HG02759 (cell line): Measurements from ENCODE around the gene WNT7A.

Experiments
- ATAC-seq: cut with Tn5 transposase; IDR thresholded peaks from one replicate; pipeline ENCODE4 v1.9.1; 2021; ENCODE audit warnings: mild to moderate bottlenecking, moderate library complexity; ENCODE audit not compliant: unreplicated experiment

Gene WNT7A

DNA sequence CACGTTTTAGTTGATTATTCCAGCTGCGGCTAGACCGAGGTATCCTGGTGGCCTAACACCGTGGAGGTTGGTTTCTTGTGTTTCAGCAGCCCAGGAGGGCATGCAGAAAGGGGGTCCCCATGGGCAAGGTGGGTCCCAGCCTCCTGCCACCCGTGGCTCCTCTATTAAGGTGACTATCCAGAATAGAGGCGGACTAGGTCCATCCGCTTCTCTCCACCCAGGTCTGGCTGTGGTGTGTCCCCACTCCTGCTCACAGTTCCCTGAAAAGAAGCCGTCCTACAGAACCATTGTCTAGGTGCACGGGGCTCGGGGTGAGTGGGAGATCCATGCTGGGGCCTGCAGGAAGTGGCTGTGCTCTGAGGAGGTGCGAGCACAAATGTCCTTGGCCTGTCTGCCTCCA, 81.5 kb downstream of the WNT7A start:
- no peak for ATAC-seq

- no peak for ATAC-seq
Measured at GRCh38 chr3:13796701-13797460, 83.0 kb downstream of the WNT7A start.

- no peak for ATAC-seq
Measured at GRCh38 chr3:13795816-13796215, 84.1 kb downstream of the WNT7A start.

- no peak for ATAC-seq
Measured at GRCh38 chr3:13794322-13794721, 85.5 kb downstream of the WNT7A start.

DNA sequence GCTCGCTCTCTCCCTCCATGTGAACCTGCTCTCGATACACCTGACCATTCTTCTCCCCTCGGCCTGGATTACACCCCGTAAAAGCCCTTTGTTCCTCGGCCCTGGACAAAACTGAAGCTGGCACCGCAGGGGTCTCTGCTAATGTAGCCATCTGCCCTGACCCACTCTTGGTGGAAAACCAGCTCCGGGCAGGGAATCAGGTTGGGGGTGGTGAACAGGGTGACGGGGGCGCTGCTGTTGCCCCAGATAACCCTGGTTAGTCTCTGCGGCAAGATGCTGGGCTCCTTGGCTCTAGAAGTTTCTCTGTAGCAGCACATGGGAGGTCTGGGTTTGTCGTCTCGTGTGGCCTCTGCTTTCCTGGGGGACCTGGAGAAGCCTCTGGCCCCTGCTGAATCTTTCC, 86.4 kb downstream of the WNT7A start:
- ATAC-seq, result no peak

GRCh38 chr3:13792512-13793371, 87.1 kb downstream of the WNT7A start:
- ATAC-seq, result no peak

- ATAC-seq, result no peak
Measured at GRCh38 chr3:13792051-13792490, 87.8 kb downstream of the WNT7A start.

GRCh38 chr3:13791198-13792050, 88.4 kb downstream of the WNT7A start:
- ATAC-seq, result no peak

DNA sequence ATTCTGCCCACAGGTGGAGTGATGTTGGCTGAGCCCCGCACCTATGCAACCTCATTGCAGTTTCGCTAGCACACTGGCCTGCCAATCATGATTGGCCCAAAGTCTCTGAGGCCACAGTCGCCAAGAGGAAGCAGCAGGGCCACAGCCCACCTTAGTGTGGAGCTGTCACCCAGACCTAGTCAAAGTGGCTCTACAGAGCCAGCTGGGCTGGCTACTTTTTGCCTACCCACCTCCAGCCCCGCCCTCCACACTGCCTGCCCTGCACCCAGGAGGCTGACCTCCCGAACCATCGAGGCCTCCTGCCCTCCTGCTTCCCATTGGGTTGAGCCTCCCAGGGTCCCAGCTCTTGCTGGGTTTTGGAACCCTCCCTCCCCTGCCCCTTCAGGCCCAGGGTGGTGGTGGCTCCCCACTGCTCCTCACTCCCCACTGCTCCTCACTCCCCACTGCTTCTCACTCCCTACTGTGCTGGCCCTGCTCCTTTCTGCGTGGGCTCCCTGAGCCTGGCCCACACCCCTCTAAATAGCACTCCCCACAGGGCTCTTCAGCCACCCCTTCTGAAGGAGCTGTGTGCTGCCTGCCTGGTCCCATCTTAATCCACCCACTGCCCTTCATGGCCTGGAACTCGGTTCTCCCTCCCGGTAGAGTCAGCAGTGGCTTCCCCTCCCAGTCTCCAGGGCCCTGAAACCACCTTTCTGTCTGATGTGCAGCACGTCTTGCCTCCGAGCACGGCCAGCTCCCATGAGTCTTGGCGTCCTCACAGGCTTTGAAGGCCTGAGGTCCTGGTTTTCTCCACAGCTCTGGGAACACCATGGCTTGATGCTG, 89.3 kb downstream of the WNT7A start:
- no peak for ATAC-seq

- no peak for ATAC-seq
Measured at GRCh38 chr3:13788522-13789424, 91.1 kb downstream of the WNT7A start.

- no peak for ATAC-seq
Measured at GRCh38 chr3:13787533-13788132, 92.2 kb downstream of the WNT7A start.

- no peak for ATAC-seq
Measured at GRCh38 chr3:13786811-13787210, 93.1 kb downstream of the WNT7A start.

- no peak for ATAC-seq
Measured at GRCh38 chr3:13785853-13786436, 93.9 kb downstream of the WNT7A start.

GRCh38 chr3:13785351-13785750, 94.5 kb downstream of the WNT7A start:
- no peak for ATAC-seq

DNA sequence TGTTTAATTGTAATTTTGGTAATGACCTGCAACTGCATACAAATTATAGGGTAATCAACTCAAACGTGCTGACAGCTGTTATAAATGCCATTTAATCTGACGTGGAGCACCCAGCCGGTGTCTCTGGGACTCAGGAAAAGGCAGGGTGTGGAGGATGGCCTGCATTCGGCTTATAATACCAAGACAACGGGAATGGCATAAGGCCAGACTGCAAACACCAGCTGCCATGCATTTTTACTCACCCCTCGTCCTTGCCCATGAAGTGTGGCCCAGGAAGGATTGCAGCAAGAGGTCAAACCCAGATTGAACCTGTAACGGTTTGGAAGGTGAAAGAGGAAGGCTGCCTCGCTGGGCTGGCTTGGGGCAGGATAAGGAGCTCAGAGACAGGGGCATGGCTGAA, 96.4 kb downstream of the WNT7A start:
- no peak for ATAC-seq

- ATAC-seq, result no peak
Measured at GRCh38 chr3:13782501-13782900, 97.4 kb downstream of the WNT7A start.

- ATAC-seq, result no peak
Measured at GRCh38 chr3:13781417-13781816, 98.5 kb downstream of the WNT7A start.

DNA sequence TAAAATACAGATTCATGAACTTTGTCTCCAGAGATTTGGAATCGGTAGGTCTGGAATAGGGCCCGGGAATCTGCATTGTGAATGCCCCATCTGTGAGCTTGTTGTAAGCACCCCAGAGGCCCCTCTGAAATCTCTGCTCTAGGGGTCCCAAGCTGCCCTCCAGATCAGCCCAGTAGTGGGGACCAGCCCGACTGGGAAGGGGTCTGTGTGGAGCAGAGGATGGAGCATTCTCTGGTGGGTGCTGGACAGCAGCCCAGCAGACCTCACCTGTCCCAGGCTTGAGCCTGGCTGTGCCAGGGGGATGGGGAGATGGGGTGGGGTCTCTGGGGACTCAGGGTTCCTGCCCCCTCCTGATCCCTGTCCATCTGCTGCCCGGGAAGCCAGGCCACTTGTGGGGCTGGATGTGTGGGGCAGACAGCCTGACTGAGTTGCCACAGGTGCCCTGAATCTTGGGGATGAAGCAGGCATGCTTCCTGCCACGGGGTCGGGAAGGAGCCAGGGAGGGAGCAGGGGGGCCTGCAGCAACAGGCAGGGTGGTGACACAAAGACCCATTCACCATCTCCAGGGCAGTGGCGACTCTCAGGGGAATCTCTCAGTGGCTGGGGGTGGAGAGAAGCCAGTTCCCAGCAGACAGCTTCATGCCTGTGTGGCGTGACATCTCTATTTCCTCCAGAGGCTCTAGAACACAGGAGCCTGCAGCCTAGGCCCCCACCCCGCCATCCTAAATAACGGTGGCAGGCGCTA, 99.3 kb downstream of the WNT7A start:
- ATAC-seq, result no peak
